HL-60/S4 (cell line): Measurements from ENCODE around the gene ZDHHC3.

Experiments
- in situ Hi-C: fragments of 300-500 bp; cut with MboI; formaldehyde crosslinking; loops from 2 replicates; pipeline ENCODE4 v1.14.3; 2022; ENCODE audit warnings: low sequenced_read_pairs

Gene ZDHHC3

GRCh38 chr3:44899683-44900367 lies 76.1 kb downstream of the ZDHHC3 start:
- in situ Hi-C loops = no loop called here

- in situ Hi-C loops = no loop called here
Observed at GRCh38 chr3:44896440-44896839, 79.5 kb downstream of the ZDHHC3 start.

- in situ Hi-C loops = no loop called here
Observed at GRCh38 chr3:44894485-44894884, 81.5 kb downstream of the ZDHHC3 start.

- in situ Hi-C loops = no loop called here
Observed at GRCh38 chr3:44893097-44893496, 82.9 kb downstream of the ZDHHC3 start.

- in situ Hi-C loops = no loop called here
Observed at GRCh38 chr3:44892689-44893088, 83.3 kb downstream of the ZDHHC3 start.

- in situ Hi-C loops = no loop called here
Observed at GRCh38 chr3:44890852-44891251, 85.1 kb downstream of the ZDHHC3 start.

- in situ Hi-C loops = no loop called here
Observed at GRCh38 chr3:44890258-44890657, 85.7 kb downstream of the ZDHHC3 start.

GRCh38 chr3:44887101-44887500 lies 88.9 kb downstream of the ZDHHC3 start:
- in situ Hi-C loops = no loop called here

GRCh38 chr3:44886561-44886960 lies 89.4 kb downstream of the ZDHHC3 start:
- in situ Hi-C loops = no loop called here

- in situ Hi-C loops = no loop called here
Observed at GRCh38 chr3:44885618-44886017, 90.4 kb downstream of the ZDHHC3 start.

GRCh38 chr3:44883999-44884431 lies 92.0 kb downstream of the ZDHHC3 start:
- in situ Hi-C loops = no loop called here

GRCh38 chr3:44883213-44883955 lies 92.6 kb downstream of the ZDHHC3 start:
- in situ Hi-C loops = no loop called here

- in situ Hi-C loops = no loop called here
Observed at GRCh38 chr3:44880284-44880683, 95.7 kb downstream of the ZDHHC3 start.

- in situ Hi-C loops = no loop called here
Observed at GRCh38 chr3:44877333-44877732, 98.6 kb downstream of the ZDHHC3 start.

GRCh38 chr3:44875596-44875995 lies 100.4 kb downstream of the ZDHHC3 start:
- in situ Hi-C loops = no loop called here
